Heart right ventricle (tissue), 16 donors: ENCODE data around the gene ADAM12. TPM values are rescaled to one million over a fixed set of nuclear protein-coding genes. Genes with fewer than 3 reads are reported as not detected.

ENCODE experiments used
- ATAC-seq, 8 donors: fragments of 200-7000 bp; cut with Tn5 transposase; one replicate each; pipeline ENCODE4 v1.9.1; 2020; ENCODE audit warnings: mild to moderate bottlenecking in 8 of 8, moderate library complexity in 8 of 8, moderate number of reproducible peaks in 1 of 8
- DNase-seq, 2 donors: peaks; one replicate each; pipeline ENCODE4 v3.0.0-alpha.2; 2020
- H3K27ac ChIP-seq, 10 donors: fragments of 200-600 bp; sonication (generic) in 2 of 10; one replicate each; pipeline versions ENCODE4 v1.5.0 to v1.8.0; 2020 to 2022; ENCODE audit warnings: mild to moderate bottlenecking in 3 of 10
- H3K27me3 ChIP-seq, 7 donors: fragments of 200-600 bp; one replicate each; pipeline ENCODE4 v1.8.0; 2021 to 2022; ENCODE audit warnings: mild to moderate bottlenecking in 2 of 7
- H3K36me3 ChIP-seq, 9 donors: fragments of 200-600 bp; sonication (generic) in 1 of 9; one replicate each; pipeline versions ENCODE4 v1.5.0 to v1.8.0; 2020 to 2022; ENCODE audit warnings: mild to moderate bottlenecking in 2 of 9
- H3K4me1 ChIP-seq, 9 donors: fragments of 200-600 bp; sonication (generic) in 1 of 9; one replicate each; pipeline versions ENCODE4 v1.5.0 to v1.8.0; 2020 to 2022; ENCODE audit warnings: mild to moderate bottlenecking in 4 of 9
- H3K4me3 ChIP-seq, 10 donors: fragments of 200-600 bp; sonication (generic) in 2 of 10; one replicate each; pipeline versions ENCODE4 v1.5.0 to v1.8.0; 2020 to 2022; ENCODE audit warnings: mild to moderate bottlenecking in 7 of 10, moderate library complexity in 2 of 10
- H3K9me3 ChIP-seq, 11 donors: fragments of 200-600 bp in 10 of 11; sonication (generic) in 2 of 11; one replicate each; pipeline versions ENCODE4 v1.5.0 to v1.8.0; 2013 to 2022; ENCODE audit warnings: mild to moderate bottlenecking in 2 of 11, control low read depth in 1 of 11, moderate library complexity in 1 of 11
- WGBS, 2 donors: extraction: QIAGEN DNeasy Blood & Tissue Kit; methylation state at CpG; one replicate each; pipeline ENCODE4 v1.1.7; 2013; ENCODE audit warnings: inconsistent platforms in 1 of 2; 5-methylcytosine and 5-hydroxymethylcytosine counted together
- intact Hi-C, 10 donors: fragments of 100-400 bp; cut with DNase I; formaldehyde crosslinking; loops; one replicate each; pipeline versions ENCODE4 v1.11.1 to v1.14.2; 2022
- polyA plus RNA-seq, 2 donors: library from polyadenylated mRNA; stranded (reverse); fragments of 200-250 nt; gene quantifications; one replicate each; pipeline ENCODE4 v1.2.3, GENCODE V29; 2013
- total RNA-seq, 10 donors: library from RNA; stranded (reverse); fragmentation: NEBNext Ultra II Directional in 3 of 10; extraction: Animal tissue kit (Norgen Biotek cat#: 25700) in 3 of 10; gene quantifications; one replicate each; pipeline versions ENCODE4 v1.2.1 to v1.2.4, GENCODE V29; 2021 to 2023
- TF ChIP-seq, protein P1 (sequence below), 9 donors: fragments of 200-600 bp; sonication (generic) in 2 of 9; IDR thresholded peaks; one replicate each; pipeline versions ENCODE4 v1.5.0 to v1.8.0; 2021 to 2022; ENCODE audit warnings: antibody characterized with exemption in 9 of 9, mild to moderate bottlenecking in 5 of 9, moderate library complexity in 1 of 9
- donor health status: Arrhythmogenic right ventricular cardiomyopathy.
- donor health status: ischemic (EF 13 %, LVEDD 7.1; RV severe dilation, severe dysfunction).
- donor health status: healthy with polysubstance abuse.
- donor health status: DM: no; HTN: yes; CAD: no.
- donor health status: DM: no; HTN: no; CAD: no.
- donor health status: ischemic (EF 25% LVEDD 6.9; RV normal size, moderate dysfunction).
- donor health status: ischemic (EF 25% LVEDD 5.7; RV mildly dilated, moderate dysfunction).
- donor health status: healthy.
- donor health status: DM: yes; HTN: yes; CAD: no.
- donor health status: Ischemic cardiomyopathy.
- donor health status: ischemic (EF 35%, LVEDD 5.7; RV mildly dilated, moderate dysfunction).
- donor health status: nonischemic (EF 11% LVEDD 7.7; RV severe dilation, severe dysfunction).
- donor health status: DM: yes; HTN: yes; CAD: no.
- donor health status: PGD.
- donor health status: ischemic (EF 29% LVEDD 5.4; RV normal size, mild dysfunction).
- donor health status: nonischemic (EF 23%, LVEDD 6.1; RV moderate dilation, normal function).

Gene ADAM12
- total and polyA plus RNA-seq, 12 donors: 0.07 to 6.9 (median 0.47) TPM

DNA sequence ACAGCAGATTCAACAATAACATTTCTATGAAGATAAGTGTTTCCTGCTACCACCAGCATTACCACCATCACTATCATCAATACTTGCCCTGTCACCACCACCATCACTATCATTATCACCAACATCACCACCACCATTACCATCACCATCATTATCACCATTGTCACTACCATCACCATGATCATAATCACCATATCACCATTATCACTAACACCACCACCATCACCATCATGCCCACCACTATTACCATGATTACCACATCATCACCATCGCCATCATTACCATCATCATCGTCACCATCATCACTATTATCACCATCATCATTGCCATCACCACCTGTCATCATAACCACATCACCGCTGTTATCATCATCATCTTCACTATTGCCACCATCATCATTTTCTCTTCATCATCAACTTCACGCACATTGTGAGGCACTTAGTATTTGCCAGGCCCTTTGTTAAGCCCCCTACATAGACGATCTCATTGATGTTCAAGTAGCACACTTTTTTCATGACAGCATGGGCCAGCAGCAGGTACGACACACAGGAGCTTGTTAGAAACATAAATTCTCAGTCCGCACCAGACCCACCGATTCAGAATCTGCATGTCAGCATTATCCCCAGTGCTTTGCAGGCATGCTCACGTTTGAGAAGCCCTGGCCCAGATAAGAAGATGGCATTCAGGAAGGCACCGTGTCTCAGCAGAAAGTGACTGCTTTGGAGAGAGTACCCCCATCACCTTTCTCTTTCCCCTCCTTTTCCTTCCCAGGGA, 161.1 kb downstream of the ADAM12 start:
- Histone ChIP-seq H3K27ac (no peak overlapping the region), H3K4me3 (no peak overlapping the region), H3K36me3 (no peaks in the 10 kb centered on the region), H3K27me3 (peaks cover 0 to 28% (median 15%) of the 10 kb centered on the region in 7 donors), H3K4me1 (peaks cover 0 to 16% (median 6%) of the 10 kb centered on the region in 9 donors), H3K9me3 (no peaks in the 10 kb centered on the region)
- TF ChIP-seq, protein P1, sequence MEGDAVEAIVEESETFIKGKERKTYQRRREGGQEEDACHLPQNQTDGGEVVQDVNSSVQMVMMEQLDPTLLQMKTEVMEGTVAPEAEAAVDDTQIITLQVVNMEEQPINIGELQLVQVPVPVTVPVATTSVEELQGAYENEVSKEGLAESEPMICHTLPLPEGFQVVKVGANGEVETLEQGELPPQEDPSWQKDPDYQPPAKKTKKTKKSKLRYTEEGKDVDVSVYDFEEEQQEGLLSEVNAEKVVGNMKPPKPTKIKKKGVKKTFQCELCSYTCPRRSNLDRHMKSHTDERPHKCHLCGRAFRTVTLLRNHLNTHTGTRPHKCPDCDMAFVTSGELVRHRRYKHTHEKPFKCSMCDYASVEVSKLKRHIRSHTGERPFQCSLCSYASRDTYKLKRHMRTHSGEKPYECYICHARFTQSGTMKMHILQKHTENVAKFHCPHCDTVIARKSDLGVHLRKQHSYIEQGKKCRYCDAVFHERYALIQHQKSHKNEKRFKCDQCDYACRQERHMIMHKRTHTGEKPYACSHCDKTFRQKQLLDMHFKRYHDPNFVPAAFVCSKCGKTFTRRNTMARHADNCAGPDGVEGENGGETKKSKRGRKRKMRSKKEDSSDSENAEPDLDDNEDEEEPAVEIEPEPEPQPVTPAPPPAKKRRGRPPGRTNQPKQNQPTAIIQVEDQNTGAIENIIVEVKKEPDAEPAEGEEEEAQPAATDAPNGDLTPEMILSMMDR (IDR thresholded peaks at IDR 0.05): no peak
- intact Hi-C loops: no loop called here
- WGBS, 2 donors: 87 to 88% methylated on average over 10 of the region's 10 CpGs
- DNase-seq: no peak
- ATAC-seq: no peak

DNA sequence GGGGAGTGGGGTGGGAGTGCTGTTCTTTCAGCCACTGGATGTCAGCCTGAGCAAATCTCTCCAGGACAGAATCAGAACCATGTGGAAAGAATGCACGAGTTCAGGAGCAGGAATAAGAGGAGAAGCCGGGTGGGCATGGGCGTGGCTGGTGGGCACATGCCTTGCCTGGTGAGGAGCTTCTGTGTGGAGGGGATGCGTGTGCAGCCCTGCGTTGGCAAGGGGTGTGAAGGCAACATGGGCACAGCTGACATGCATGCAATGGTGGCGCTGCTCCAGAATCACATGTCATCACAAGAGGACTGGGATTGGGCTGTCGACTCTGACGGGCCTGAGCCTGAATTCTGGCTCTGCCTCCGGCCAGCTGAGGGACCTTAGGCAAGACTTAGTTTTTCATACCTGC, 162.1 kb downstream of the ADAM12 start:
- TF ChIP-seq, protein P1 (IDR thresholded peaks at IDR 0.05): no peak
- H3K4me3 ChIP-seq: no peak overlapping the region
- H3K4me1 ChIP-seq: peaks cover 0 to 16% (median 6%) of the 10 kb centered on the region in 9 donors
- H3K27ac ChIP-seq: no peak overlapping the region
- DNase-seq (no peak), ATAC-seq (no peak)
- WGBS, 2 donors: 81 to 83% methylated on average over 9 of the region's 9 CpGs
- peaks cover 0 to 18% (median 14%) of the 10 kb centered on the region in 7 donors for H3K27me3 ChIP-seq
- no peaks in the 10 kb centered on the region for H3K36me3 ChIP-seq
- intact Hi-C loops: no loop called here
- H3K9me3 ChIP-seq: no peaks in the 10 kb centered on the region

GRCh38 chr10:126225672-126226008, 162.6 kb downstream of the ADAM12 start:
- peak in 7 of 8 donors; percentile 67 to 89 (median 80) for ATAC-seq

DNA sequence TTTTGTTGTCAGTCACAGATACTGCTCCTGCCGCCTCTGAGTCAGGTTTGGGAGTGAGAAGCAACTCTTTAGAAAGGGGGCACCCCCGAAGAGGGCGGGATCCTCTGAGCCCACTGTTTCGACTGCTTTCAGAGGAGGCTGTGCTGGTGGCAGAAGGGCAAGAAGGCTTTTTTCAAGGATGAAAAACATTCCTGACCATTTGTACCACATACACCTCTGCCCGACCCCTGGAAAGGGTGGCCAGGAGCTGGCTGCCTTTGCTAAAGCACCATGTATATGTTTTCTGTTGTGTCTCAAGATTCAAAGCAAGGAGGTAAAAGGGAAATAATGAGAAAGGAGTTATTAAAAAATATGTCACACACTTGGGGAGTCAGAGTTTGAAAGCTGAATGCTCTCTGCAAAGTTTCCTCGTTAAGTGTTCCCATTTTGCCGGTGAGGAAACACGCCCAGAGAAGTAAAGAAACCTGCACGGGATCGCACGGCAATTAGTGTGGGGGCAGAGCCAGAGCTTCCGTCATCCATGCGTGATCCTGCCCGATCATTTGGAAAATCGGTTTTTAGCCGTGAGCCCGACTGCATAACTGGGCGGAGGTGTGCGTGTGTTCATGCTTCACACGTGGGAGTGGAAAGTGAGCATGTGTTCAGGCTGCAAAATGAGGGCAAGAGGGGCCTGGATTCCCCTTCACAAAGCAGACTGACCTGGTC, 163.2 kb downstream of the ADAM12 start:
- H3K4me3 ChIP-seq: no peak overlapping the region
- peaks cover 0 to 16% (median 6%) of the 10 kb centered on the region in 9 donors for H3K4me1 ChIP-seq
- ATAC-seq: peak in 1 of 8 donors; percentile 21
- intact Hi-C loops: no loop called here
- no peaks in the 10 kb centered on the region for H3K9me3 ChIP-seq
- DNase-seq: no peak
- peaks cover 0 to 18% (median 13%) of the 10 kb centered on the region in 7 donors for H3K27me3 ChIP-seq
- 63 to 64% methylated on average over 20 of the region's 20 CpGs for WGBS, 2 donors
- peak overlapping the region in 2 of 10 donors; percentile 4 to 44 for H3K27ac ChIP-seq
- TF ChIP-seq, protein P1 (IDR thresholded peaks at IDR 0.05): no peak
- H3K36me3 ChIP-seq: no peaks in the 10 kb centered on the region

More at GRCh38 chr10:126225672-126226008, 162.6 kb downstream of the ADAM12 start:
- TF ChIP-seq, protein P1 (IDR thresholded peaks at IDR 0.05): no peak
- peaks cover 0 to 18% (median 13%) of the 10 kb centered on the region in 7 donors for H3K27me3 ChIP-seq
- peak overlapping the region in 1 of 10 donors; percentile 44 for H3K27ac ChIP-seq
- H3K9me3 ChIP-seq: no peaks in the 10 kb centered on the region
- no peak for DNase-seq
- H3K4me3 ChIP-seq: no peak overlapping the region
- H3K36me3 ChIP-seq: no peaks in the 10 kb centered on the region
- 34 to 40% methylated on average over 9 of the region's 9 CpGs for WGBS, 2 donors
- peaks cover 0 to 16% (median 6%) of the 10 kb centered on the region in 9 donors for H3K4me1 ChIP-seq
- intact Hi-C loops: no loop called here
